DOHH2 (cell line): ENCODE results near the gene RAB37.

ENCODE experiments used
- H3F3A ChIP-seq: fragments of 200-600 bp; sonication (generic), shearing (Covaris generic); 2 replicates; pipeline ENCODE4 v1.6.0; 2016; ENCODE audit warnings: antibody characterized with exemption, mild to moderate bottlenecking; ENCODE audit not compliant: control insufficient read depth, insufficient read depth
- H3K27ac ChIP-seq: fragments of 200-600 bp; sonication (generic); 2 replicates; pipeline ENCODE4 v1.5.1; 2014; ENCODE audit warnings: low read depth, mild to moderate bottlenecking, low read length, moderate library complexity
- H3K27me3 ChIP-seq: fragments of 200-600 bp; sonication (generic); 2 replicates; pipeline ENCODE4 v1.6.1; 2014; ENCODE audit warnings: mild to moderate bottlenecking, low read length, mixed read lengths; ENCODE audit not compliant: control insufficient read depth
- H3K36me3 ChIP-seq: fragments of 200-600 bp; sonication (generic); 2 replicates; pipeline ENCODE4 v1.6.1; 2014; ENCODE audit warnings: mild to moderate bottlenecking, low read length, moderate library complexity, mixed read lengths; ENCODE audit not compliant: control insufficient read depth
- H3K4me1 ChIP-seq: fragments of 200-600 bp; sonication (generic); 2 replicates; pipeline ENCODE4 v1.6.1; 2014; ENCODE audit warnings: mild to moderate bottlenecking, low read length, mixed read lengths; ENCODE audit not compliant: control insufficient read depth
- H3K4me2 ChIP-seq: fragments of 200-600 bp; sonication (generic); 2 replicates; pipeline ENCODE4 v1.6.0; 2014; ENCODE audit warnings: mild to moderate bottlenecking, low read length, moderate library complexity
- H3K4me3 ChIP-seq: fragments of 200-600 bp; sonication (generic); 2 replicates; pipeline ENCODE4 v1.5.1; 2014; ENCODE audit warnings: mild to moderate bottlenecking, low read length, mixed read lengths
- H3K79me2 ChIP-seq: fragments of 200-600 bp; sonication (generic); 2 replicates; pipeline ENCODE4 v1.6.1; 2014; ENCODE audit warnings: mild to moderate bottlenecking, low read length, mixed read lengths; ENCODE audit not compliant: control insufficient read depth
- H3K9me2 ChIP-seq: fragments of 200-600 bp; sonication (generic); replicated peaks from 2 replicates; pipeline ENCODE4 v1.6.1; 2014; ENCODE audit warnings: mild to moderate bottlenecking, low read length, mixed read lengths; ENCODE audit not compliant: control insufficient read depth
- H3K9me3 ChIP-seq: fragments of 200-600 bp; sonication (generic); 2 replicates; pipeline ENCODE4 v1.6.1; 2014; ENCODE audit warnings: antibody characterized with exemption, low read length, mixed read lengths; ENCODE audit not compliant: control insufficient read depth, insufficient read depth
- H4K20me1 ChIP-seq: fragments of 200-600 bp; sonication (generic); 2 replicates; pipeline ENCODE4 v1.6.0; 2014; ENCODE audit warnings: low read depth, mild to moderate bottlenecking, antibody characterized with exemption, low read length, moderate library complexity; ENCODE audit not compliant: control insufficient read depth, insufficient read depth
- CTCF ChIP-seq: fragments of 200-600 bp; sonication (generic); IDR thresholded peaks from one replicate; pipeline ENCODE4 v1.5.1; 2014; ENCODE audit warnings: antibody characterized with exemption, mild to moderate bottlenecking, low read depth, low read length; ENCODE audit not compliant: poor library complexity, severe bottlenecking
- EZH2phosphoT487 ChIP-seq: fragments of 200-600 bp; sonication (generic); IDR thresholded peaks from 2 replicates; pipeline ENCODE4 v1.6.1; 2017; ENCODE audit warnings: borderline replicate concordance, mild to moderate bottlenecking, antibody characterized with exemption, low read length, moderate library complexity, mixed read lengths

Gene RAB37

GRCh38 chr17:74703311-74703710, 33.7 kb upstream of the RAB37 start:
- Histone ChIP-seq H3K4me3 (no peak overlapping the region), H3K27ac (no peak overlapping the region), H3K27me3 (peaks cover 18% of the 10 kb centered on the region), H3K79me2 (no peaks in the 10 kb centered on the region), H3F3A (no peaks in the 10 kb centered on the region), H3K9me2 (no peaks in the 10 kb centered on the region), H3K4me1 (no peaks in the 10 kb centered on the region), H3K9me3 (no peaks in the 10 kb centered on the region), H3K4me2 (no peak overlapping the region), H4K20me1 (no peaks in the 10 kb centered on the region), H3K36me3 (no peaks in the 10 kb centered on the region)
- no peak for TF ChIP-seq EZH2phosphoT487
- no peak for TF ChIP-seq CTCF

GRCh38 chr17:74704544-74704943, 32.5 kb upstream of the RAB37 start:
- no peaks in the 10 kb centered on the region for H3K9me2 ChIP-seq
- H3K79me2 ChIP-seq: no peaks in the 10 kb centered on the region
- H3F3A ChIP-seq: no peaks in the 10 kb centered on the region
- no peaks in the 10 kb centered on the region for H3K36me3 ChIP-seq
- no peak overlapping the region for H3K4me2 ChIP-seq
- H3K9me3 ChIP-seq: no peaks in the 10 kb centered on the region
- no peak for TF ChIP-seq CTCF
- TF ChIP-seq EZH2phosphoT487: no peak
- H3K4me1 ChIP-seq: no peaks in the 10 kb centered on the region
- H3K4me3 ChIP-seq: no peak overlapping the region
- no peak overlapping the region for H3K27ac ChIP-seq
- H3K27me3 ChIP-seq: peaks cover 18% of the 10 kb centered on the region
- H4K20me1 ChIP-seq: no peaks in the 10 kb centered on the region

GRCh38 chr17:74711058-74711824, 25.8 kb upstream of the RAB37 start:
- Histone ChIP-seq H3K9me3 (no peaks in the 10 kb centered on the region), H4K20me1 (no peaks in the 10 kb centered on the region), H3K79me2 (no peaks in the 10 kb centered on the region), H3K4me3 (no peak overlapping the region), H3F3A (no peaks in the 10 kb centered on the region), H3K36me3 (no peaks in the 10 kb centered on the region), H3K4me2 (no peak overlapping the region), H3K9me2 (no peaks in the 10 kb centered on the region), H3K27me3 (peaks cover 12% of the 10 kb centered on the region; the same call in 1 of the 2 replicates), H3K4me1 (no peaks in the 10 kb centered on the region), H3K27ac (no peak overlapping the region)
- TF ChIP-seq CTCF (no peak), EZH2phosphoT487 (no peak)
